ENCODE results near the gene ARRDC3. TPM values are rescaled to one million over a fixed set of nuclear protein-coding genes. Genes with fewer than 3 reads are reported as not detected.

Gene ARRDC3
- total RNA-seq, 2 donors from 2014 or later, result 8.6 to 29.3 TPM

- peak overlapping the region; percentile 95 to 100 (median 98) for H3K27ac ChIP-seq
- ATAC-seq, result peak; percentile 38
- intact Hi-C loops (cut with DNase I), result no loop called here
- 0% methylated on average over 10 of the region's 10 CpGs for WGBS, 2 donors
- H3K4me3 ChIP-seq, result peak overlapping the region; percentile 42 to 62
- no peaks in the 10 kb centered on the region for H3K27me3 ChIP-seq
- TF ChIP-seq CTCF (IDR thresholded peaks at IDR 0.05) (no peak), POLR2A (IDR thresholded peaks at IDR 0.05) (no peak)
- H3K4me1 ChIP-seq, result peaks cover 30% of the 10 kb centered on the region
- DNase-seq, result peak; percentile 82 to 91 (median 84)
- H3K36me3 ChIP-seq (replicated peaks in 1 of 2; ENCODE audit: insufficient read depth in 1 of 2, low read depth in 2 of 2), result no peaks in the 10 kb centered on the region
- H3K9me3 ChIP-seq, result no peaks in the 10 kb centered on the region
These were observed 1.2 kb downstream of the ARRDC3 start for GRCh38 chr5:91381774-91382359.

GRCh38 chr5:91381239-91381773 is 1.8 kb downstream of the ARRDC3 start:
- 0% methylated on average over 6 of the region's 6 CpGs for WGBS, 2 donors
- H3K9me3 ChIP-seq, result no peaks in the 10 kb centered on the region
- DNase-seq (no peak), ATAC-seq (no peak)
- no peak for TF ChIP-seq CTCF (IDR thresholded peaks at IDR 0.05)
- no peak for TF ChIP-seq POLR2A (IDR thresholded peaks at IDR 0.05)
- H3K4me1 ChIP-seq, result peaks cover 36% of the 10 kb centered on the region
- H3K27me3 ChIP-seq, result no peaks in the 10 kb centered on the region
- intact Hi-C loops (cut with DNase I), result no loop called here
- no peaks in the 10 kb centered on the region for H3K36me3 ChIP-seq (replicated peaks in 1 of 2; ENCODE audit: insufficient read depth in 1 of 2, low read depth in 2 of 2)
- peak overlapping the region; percentile 20 to 62 for H3K4me3 ChIP-seq
- peak overlapping the region; percentile 95 to 100 (median 98) for H3K27ac ChIP-seq

GRCh38 chr5:91380491-91381238 is 2.5 kb downstream of the ARRDC3 start:
- no peaks in the 10 kb centered on the region for H3K27me3 ChIP-seq
- no peaks in the 10 kb centered on the region for H3K9me3 ChIP-seq
- DNase-seq (peak; percentile 98 to 99 (median 99)), ATAC-seq (peak; percentile 79)
- peak overlapping the region; percentile 95 to 100 (median 98) for H3K27ac ChIP-seq
- peaks cover 39% of the 10 kb centered on the region for H3K4me1 ChIP-seq
- WGBS, 2 donors, result 0 to 1% methylated on average over 15 to 42 of the region's 42 CpGs
- TF ChIP-seq POLR2A (IDR thresholded peaks at IDR 0.05) (peak; percentile 82 to 97 (median 95)), CTCF (IDR thresholded peaks at IDR 0.05) (peak in 2 of 7 experiments; percentile 4 to 7)
- H3K36me3 ChIP-seq (replicated peaks in 1 of 2; ENCODE audit: insufficient read depth in 1 of 2, low read depth in 2 of 2), result no peaks in the 10 kb centered on the region
- intact Hi-C loops (cut with DNase I), result no loop called here
- H3K4me3 ChIP-seq, result peak overlapping the region; percentile 13 to 62

GRCh38 chr5:91379914-91380490 is 3.1 kb downstream of the ARRDC3 start:
- peak overlapping the region; percentile 25 to 62 for H3K4me3 ChIP-seq
- H3K27ac ChIP-seq, result peak overlapping the region; percentile 95 to 100 (median 98)
- H3K27me3 ChIP-seq, result no peaks in the 10 kb centered on the region
- 0% methylated on average over 19 to 65 of the region's 65 CpGs for WGBS, 2 donors
- H3K9me3 ChIP-seq, result no peaks in the 10 kb centered on the region
- intact Hi-C loops (cut with DNase I), result no loop called here
- DNase-seq (peak; percentile 94 to 98 (median 94)), ATAC-seq (peak; percentile 75)
- TF ChIP-seq CTCF (IDR thresholded peaks at IDR 0.05) (peak in 1 of 7 experiments; percentile 4), POLR2A (IDR thresholded peaks at IDR 0.05) (peak; percentile 30 to 40 (median 34))
- H3K4me1 ChIP-seq, result peaks cover 39% of the 10 kb centered on the region
- peaks cover 0 to 1% of the 10 kb centered on the region in 2 donors for H3K36me3 ChIP-seq (replicated peaks in 1 of 2; ENCODE audit: insufficient read depth in 1 of 2, low read depth in 2 of 2)
